B cell (primary cell): ENCODE data around the gene COL25A1. TPM values are rescaled to one million over a fixed set of nuclear protein-coding genes. Genes with fewer than 3 reads are reported as not detected.

Experiments used
- ATAC-seq: fragments of 200-7000 bp; cut with Tn5 transposase; one replicate; pipeline ENCODE4 v1.10.0; 2021; ENCODE audit warnings: low read depth, mild to moderate bottlenecking, moderate number of reproducible peaks, moderate library complexity
- CTCF ChIA-PET: fragments of 350-600 bp; sonication (Branson Sonifier 250); formaldehyde crosslinking; loops from one replicate; lab custom pipeline; 2021; ENCODE audit warnings: antibody characterized with exemption, inconsistent platforms; lab: Charles Lee
- POLR2A ChIA-PET: fragments of 350-600 bp; sonication (Branson Sonifier 250); formaldehyde crosslinking; loops from one replicate; lab custom pipeline; 2021; ENCODE audit warnings: antibody characterized with exemption; lab: Charles Lee
- DNase-seq: peaks from one replicate; pipeline ENCODE4 v3.0.0; 2013
- H2AFZ ChIP-seq: 2 replicates; pipeline ENCODE4 v1.6.1; 2012; ENCODE audit warnings: mild to moderate bottlenecking, low read depth, low read length; ENCODE audit not compliant: insufficient read depth, poor library complexity, severe bottlenecking
- H3K27ac ChIP-seq, 2 donors: 1 replicate in 1 of 2; 2 replicates in 1 of 2; pipeline ENCODE4 v1.5.1; 2012 to 2013; ENCODE audit warnings: low read length in 2 of 2, mild to moderate bottlenecking in 2 of 2, moderate library complexity in 1 of 2
- H3K27me3 ChIP-seq, 4 experiments: fragments of 200-600 bp in 1 of 4; sonication (generic) in 1 of 4; replicated peaks in 1 of 4; 1 replicate in 2 of 4; 2 replicates in 2 of 4; pipeline versions ENCODE4 v1.6.1 to v1.7.0; 2013 to 2016; ENCODE audit warnings: low read length in 3 of 4, mild to moderate bottlenecking in 2 of 4, mixed read lengths in 1 of 4, moderate library complexity in 1 of 4; ENCODE audit not compliant: insufficient read depth in 4 of 4, control insufficient read depth in 3 of 4; ENCODE audit errors: control extremely low read depth in 1 of 4
- H3K36me3 ChIP-seq, 2 experiments: replicated peaks in 1 of 2; 1 replicate in 1 of 2; 2 replicates in 1 of 2; pipeline versions ENCODE4 v1.6.1 to v1.7.1; 2013; ENCODE audit warnings: low read length in 1 of 2; ENCODE audit not compliant: insufficient read depth in 2 of 2, control insufficient read depth in 1 of 2; ENCODE audit errors: control extremely low read depth in 1 of 2, extremely low read depth in 1 of 2
- H3K4me1 ChIP-seq, 2 donors: fragments of 200-600 bp in 1 of 2; sonication (generic) in 1 of 2; 1 replicate in 1 of 2; 2 replicates in 1 of 2; pipeline versions ENCODE4 v1.5.1 to v1.6.1; 2013 to 2017; ENCODE audit warnings: low read length in 2 of 2; ENCODE audit not compliant: control insufficient read depth in 2 of 2, insufficient read depth in 2 of 2
- H3K4me2 ChIP-seq: replicated peaks from 2 replicates; pipeline ENCODE3; 2012; ENCODE audit warnings: mild to moderate bottlenecking, low read depth, low read length; ENCODE audit not compliant: poor library complexity, severe bottlenecking
- H3K4me3 ChIP-seq, 5 experiments: fragments of 200-600 bp in 1 of 5; sonication (generic) in 1 of 5; 1 replicate in 3 of 5; 2 replicates in 2 of 5; pipeline versions ENCODE4 v1.5.1 to v1.7.0; 2011 to 2016; ENCODE audit warnings: low read length in 4 of 5, mild to moderate bottlenecking in 4 of 5, low read depth in 2 of 5, control low read depth in 1 of 5, moderate library complexity in 1 of 5; ENCODE audit not compliant: insufficient read depth in 1 of 5; ENCODE audit errors: control extremely low read depth in 1 of 5, extremely low read depth in 1 of 5
- H3K79me2 ChIP-seq: fragments of 200-600 bp; sonication (generic); one replicate; pipeline ENCODE4 v1.6.0; 2016; ENCODE audit warnings: low read length; ENCODE audit not compliant: control insufficient read depth, insufficient read depth
- H3K9ac ChIP-seq: fragments of 200-600 bp; sonication (generic); 2 replicates; pipeline ENCODE4 v1.6.1; 2017; ENCODE audit warnings: mild to moderate bottlenecking, low read length, moderate library complexity
- H3K9me3 ChIP-seq, 3 donors: one replicate each; pipeline versions ENCODE4 v1.6.1 to v1.7.1; 2013; ENCODE audit warnings: low read length in 2 of 3; ENCODE audit not compliant: control insufficient read depth in 2 of 3, insufficient read depth in 1 of 3; ENCODE audit errors: control extremely low read depth in 1 of 3
- H4K20me1 ChIP-seq: 2 replicates; pipeline ENCODE4 v1.6.0; 2012; ENCODE audit warnings: mild to moderate bottlenecking, low read length; ENCODE audit not compliant: insufficient read depth, control insufficient read depth, poor library complexity, severe bottlenecking
- H3K27ac Mint-ChIP-seq: one replicate; pipeline ENCODE4 v1.8.0; 2021; ENCODE audit warnings: mixed read lengths
- H3K27me3 Mint-ChIP-seq: one replicate; pipeline ENCODE4 v1.8.0; 2021; ENCODE audit warnings: mixed read lengths
- H3K4me1 Mint-ChIP-seq: one replicate; pipeline ENCODE4 v1.8.0; 2021; ENCODE audit warnings: mixed read lengths
- H3K4me3 Mint-ChIP-seq: one replicate; pipeline ENCODE4 v1.8.0; 2021; ENCODE audit warnings: mixed read lengths
- H3K9me3 Mint-ChIP-seq: one replicate; pipeline ENCODE4 v1.8.0; 2022; ENCODE audit warnings: mixed read lengths; ENCODE audit not compliant: insufficient read depth
- CTCF ChIP-seq: fragments of 200-600 bp; IDR thresholded peaks from one replicate; pipeline ENCODE4 v1.8.0; 2022; ENCODE audit warnings: antibody characterized with exemption, mild to moderate bottlenecking
- EZH2 ChIP-seq: IDR thresholded peaks from 2 replicates; pipeline ENCODE4 v1.6.1; 2012; ENCODE audit warnings: borderline replicate concordance, low read depth, mild to moderate bottlenecking, moderate library complexity, low read length; ENCODE audit not compliant: insufficient read depth, poor library complexity, severe bottlenecking
- WGBS: methylation state at CpG from one replicate; pipeline ENCODE4 v1.1.5; 2013; ENCODE audit warnings: missing lambda C conversion rate; ENCODE audit not compliant: insufficient coverage; 5-methylcytosine and 5-hydroxymethylcytosine counted together
- intact Hi-C: fragments of 100-400 bp; cut with micrococcal nuclease; formaldehyde crosslinking; loops from one replicate; pipeline ENCODE4 v1.10.0; 2022
- polyA plus RNA-seq: library from polyadenylated mRNA; depleted of rRNA; stranded (reverse); fragments of >200 nt; gene quantifications from 2 replicates; pipeline ENCODE4 v1.2.3, GENCODE V29; 2012
- total RNA-seq, 2 donors: library from RNA; stranded (reverse); fragments of 120-200 nt in 1 of 2; gene quantifications; 1 replicate in 1 of 2; 2 replicates in 1 of 2; pipeline versions ENCODE4 v1.2.3 to v1.2.4, GENCODE V29; 2013 to 2022

COL25A1 gene
- total and polyA plus RNA-seq, 2 donors (not counting 1 experiment from before 2014, with no cell fraction given), result not detected

- WGBS, result no CpG with 5 or more reads among the region's 1 CpG
- H3K9me3 Mint-ChIP-seq, result no peaks in the 10 kb centered on the region
Observed at GRCh38 chr4:109233570-109233969, 68.9 kb downstream of the COL25A1 start.

GRCh38 chr4:109232681-109233080 lies 69.8 kb downstream of the COL25A1 start:
- H3K27me3 ChIP-seq, result no peaks in the 10 kb centered on the region
- ChIA-PET POLR2A (no interaction called here), CTCF (no interaction called here)
- H3K4me2 ChIP-seq, result no peak overlapping the region
- Mint-ChIP-seq H3K9me3 (no peaks in the 10 kb centered on the region), H3K4me1 (no peaks in the 10 kb centered on the region), H3K27ac (no peak overlapping the region), H3K27me3 (no peaks in the 10 kb centered on the region), H3K4me3 (no peak overlapping the region)
- no peaks in the 10 kb centered on the region for H3K79me2 ChIP-seq
- no peak overlapping the region for H3K4me3 ChIP-seq
- no peak for TF ChIP-seq EZH2
- no peak for TF ChIP-seq CTCF
- H3K4me1 ChIP-seq, result no peaks in the 10 kb centered on the region
- 100% methylated on average over 1 of the region's 1 CpG for WGBS
- intact Hi-C loops, result no loop called here
- no peak for DNase-seq
- H3K36me3 ChIP-seq, result no peaks in the 10 kb centered on the region
- no peak overlapping the region for H3K9ac ChIP-seq
- H3K27ac ChIP-seq, result no peak overlapping the region
- H4K20me1 ChIP-seq, result no peaks in the 10 kb centered on the region
- H3K9me3 ChIP-seq, result no peaks in the 10 kb centered on the region
- H2AFZ ChIP-seq, result no peak overlapping the region
- ATAC-seq, result no peak

More at GRCh38 chr4:109233570-109233969, 68.9 kb downstream of the COL25A1 start:
- Histone ChIP-seq H3K79me2 (no peaks in the 10 kb centered on the region), H3K27ac (no peak overlapping the region), H3K4me3 (no peak overlapping the region), H3K27me3 (no peaks in the 10 kb centered on the region), H3K4me2 (no peak overlapping the region), H3K9ac (no peak overlapping the region), H3K9me3 (no peaks in the 10 kb centered on the region), H3K4me1 (no peaks in the 10 kb centered on the region), H3K36me3 (no peaks in the 10 kb centered on the region), H4K20me1 (no peaks in the 10 kb centered on the region), H2AFZ (no peak overlapping the region)
- Mint-ChIP-seq H3K27ac (no peak overlapping the region), H3K27me3 (no peaks in the 10 kb centered on the region), H3K4me1 (no peaks in the 10 kb centered on the region), H3K4me3 (no peak overlapping the region)
- no peak for TF ChIP-seq EZH2
- TF ChIP-seq CTCF, result no peak
- ChIA-PET CTCF (no interaction called here), POLR2A (no interaction called here)
- intact Hi-C loops, result no loop called here
- ATAC-seq, result no peak
- no peak for DNase-seq
